ENCODE data around the gene EML2.

EML2 gene

DNA sequence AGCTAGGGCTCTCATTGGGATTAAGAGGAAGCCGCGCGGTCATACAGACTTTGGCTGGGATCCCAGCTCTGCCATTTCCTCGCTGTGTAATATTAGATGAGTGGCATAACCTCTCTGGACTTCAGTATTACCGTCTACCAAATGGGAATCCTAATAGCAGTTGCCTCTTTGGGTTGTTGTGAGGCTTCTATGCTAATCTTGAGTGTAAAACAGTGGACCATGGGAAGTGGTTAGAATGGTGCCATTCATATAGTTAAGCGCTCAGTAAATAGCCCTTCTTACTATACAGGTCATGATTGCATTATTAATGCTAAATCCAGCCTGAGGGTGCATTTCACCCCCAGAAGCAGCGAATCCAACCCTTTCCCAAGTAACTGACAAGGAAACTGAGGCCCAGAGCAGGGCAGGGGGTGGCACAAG lies 54.0 kb downstream of the EML2 start:
- TF ChIP-seq, protein P1, sequence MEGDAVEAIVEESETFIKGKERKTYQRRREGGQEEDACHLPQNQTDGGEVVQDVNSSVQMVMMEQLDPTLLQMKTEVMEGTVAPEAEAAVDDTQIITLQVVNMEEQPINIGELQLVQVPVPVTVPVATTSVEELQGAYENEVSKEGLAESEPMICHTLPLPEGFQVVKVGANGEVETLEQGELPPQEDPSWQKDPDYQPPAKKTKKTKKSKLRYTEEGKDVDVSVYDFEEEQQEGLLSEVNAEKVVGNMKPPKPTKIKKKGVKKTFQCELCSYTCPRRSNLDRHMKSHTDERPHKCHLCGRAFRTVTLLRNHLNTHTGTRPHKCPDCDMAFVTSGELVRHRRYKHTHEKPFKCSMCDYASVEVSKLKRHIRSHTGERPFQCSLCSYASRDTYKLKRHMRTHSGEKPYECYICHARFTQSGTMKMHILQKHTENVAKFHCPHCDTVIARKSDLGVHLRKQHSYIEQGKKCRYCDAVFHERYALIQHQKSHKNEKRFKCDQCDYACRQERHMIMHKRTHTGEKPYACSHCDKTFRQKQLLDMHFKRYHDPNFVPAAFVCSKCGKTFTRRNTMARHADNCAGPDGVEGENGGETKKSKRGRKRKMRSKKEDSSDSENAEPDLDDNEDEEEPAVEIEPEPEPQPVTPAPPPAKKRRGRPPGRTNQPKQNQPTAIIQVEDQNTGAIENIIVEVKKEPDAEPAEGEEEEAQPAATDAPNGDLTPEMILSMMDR (IDR thresholded peaks at IDR 0.05) = no peak

DNA sequence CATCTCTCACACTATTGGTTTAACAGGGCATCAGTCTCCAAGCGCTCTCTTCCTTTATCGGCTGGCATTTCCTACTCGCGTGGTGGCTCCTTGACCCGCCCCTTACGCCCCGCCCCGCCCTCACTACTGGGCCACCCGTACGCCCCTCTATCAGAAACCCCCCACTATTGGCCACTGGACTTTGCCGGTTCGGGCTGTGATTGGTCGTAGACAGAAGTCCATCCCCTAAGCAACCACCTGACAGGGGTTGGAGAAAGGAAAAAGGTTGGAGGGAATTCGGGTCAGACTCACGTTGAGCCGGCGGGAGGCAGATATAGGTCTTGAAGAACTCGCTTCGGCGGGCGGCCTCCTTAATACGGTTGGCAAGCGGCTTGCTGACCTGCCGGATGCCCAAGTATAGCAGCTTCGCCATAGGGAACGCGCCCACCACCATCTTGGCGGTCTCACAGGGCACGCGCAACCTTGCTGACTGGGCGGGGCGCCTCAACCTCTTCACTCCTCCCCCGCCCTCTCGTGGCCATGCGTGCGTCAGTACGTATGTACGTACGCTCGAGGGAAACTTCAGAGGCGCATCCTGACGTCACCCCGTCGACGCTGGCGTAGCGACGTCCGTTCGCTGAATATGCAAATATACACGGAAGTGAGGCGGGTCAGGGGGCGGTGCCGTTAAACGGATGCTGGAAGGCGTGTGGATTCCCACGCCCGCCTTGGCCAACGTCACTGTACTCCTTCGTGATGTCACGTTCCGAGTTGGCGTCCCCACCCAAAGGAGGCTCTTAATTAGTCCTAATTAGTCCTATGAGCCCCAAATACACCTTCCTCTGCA lies 54.7 kb downstream of the EML2 start, which contains the start of gene OPA3:
Gene OPA3 (minus strand): TSS at position 471 of the 826 bp plus-strand sequence. CDS start 38 bp downstream, at position 433.
- TF ChIP-seq, protein P1 (IDR thresholded peaks at IDR 0.05) = no peak

DNA sequence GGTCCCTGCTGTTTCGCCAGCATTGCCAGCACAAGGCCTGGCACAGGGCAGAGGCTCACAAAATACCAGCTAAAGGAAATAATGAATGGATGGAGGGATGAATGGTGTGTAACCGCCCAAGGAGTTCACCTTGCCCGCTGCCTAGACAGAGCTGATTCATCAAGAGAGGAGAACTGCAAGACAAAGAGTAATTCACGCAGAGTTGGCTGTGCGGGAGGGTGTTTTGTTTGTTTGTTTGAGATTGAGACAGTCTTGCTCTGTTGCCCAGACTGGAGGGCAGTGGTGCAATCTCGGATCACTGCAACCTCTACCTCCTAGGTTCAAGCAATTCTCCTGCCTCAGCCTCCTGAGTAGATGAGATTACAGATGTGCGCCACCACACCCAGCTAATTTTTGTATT lies 57.6 kb downstream of the EML2 start:
- TF ChIP-seq, protein P1 (IDR thresholded peaks at IDR 0.05) = no peak

DNA sequence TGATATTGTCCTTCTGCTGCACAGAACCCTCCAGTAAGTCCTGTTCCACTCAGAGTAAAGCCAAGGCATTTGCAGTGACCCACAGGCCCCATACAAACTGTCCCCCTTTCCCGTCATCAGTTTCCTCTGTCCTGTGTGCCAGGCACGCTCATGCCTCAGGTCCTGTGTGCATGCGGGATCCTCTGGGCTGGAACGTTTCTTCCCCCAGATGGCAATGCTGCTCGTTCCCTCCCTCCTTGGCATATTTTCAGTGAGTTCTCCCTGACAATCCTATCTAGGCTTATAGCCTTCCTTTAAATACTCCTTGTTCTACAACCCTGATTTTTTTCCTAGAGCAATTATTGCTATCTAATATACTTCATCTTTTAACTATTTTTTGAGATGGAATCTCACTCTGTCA lies 60.3 kb downstream of the EML2 start:
- TF ChIP-seq, protein P1 (IDR thresholded peaks at IDR 0.05) = no peak

DNA sequence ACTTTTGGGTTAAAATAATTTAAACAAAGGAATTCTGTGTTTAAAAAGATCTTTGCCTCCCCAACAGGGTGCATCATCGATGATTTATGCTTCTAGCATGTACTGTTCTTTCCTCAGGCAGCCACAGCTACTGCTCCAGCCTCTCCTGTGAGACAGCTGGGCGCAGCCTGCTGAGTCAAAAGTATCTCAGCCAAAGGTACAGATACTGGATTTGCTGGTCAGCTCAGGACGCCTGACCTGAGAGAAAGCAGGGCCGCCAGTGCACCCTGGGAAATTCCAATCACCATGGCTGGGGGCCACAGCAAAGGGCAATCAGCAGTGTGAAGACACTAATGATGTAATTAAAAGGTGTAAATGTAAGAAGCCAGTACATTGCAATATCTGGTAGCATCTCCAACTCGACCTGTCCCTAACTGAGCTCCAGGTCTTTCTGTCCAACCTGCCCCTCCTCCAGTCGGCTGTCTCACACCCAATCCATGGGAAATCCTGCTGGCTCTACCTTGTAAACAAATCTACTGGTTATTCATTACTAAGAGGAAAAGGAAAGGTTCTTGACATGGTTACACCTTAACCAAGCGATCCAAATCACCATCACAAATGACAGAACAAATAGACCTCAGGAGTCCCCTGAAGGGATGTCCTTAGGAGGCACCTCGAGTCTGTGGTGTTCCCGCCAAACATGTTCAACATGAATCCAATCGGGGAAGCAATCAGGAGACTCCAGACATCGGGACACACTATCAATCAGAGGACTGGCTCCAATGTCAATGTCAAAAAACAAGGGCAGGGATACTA lies 61.9 kb downstream of the EML2 start:
- TF ChIP-seq, protein P1 (IDR thresholded peaks at IDR 0.05) = no peak

DNA sequence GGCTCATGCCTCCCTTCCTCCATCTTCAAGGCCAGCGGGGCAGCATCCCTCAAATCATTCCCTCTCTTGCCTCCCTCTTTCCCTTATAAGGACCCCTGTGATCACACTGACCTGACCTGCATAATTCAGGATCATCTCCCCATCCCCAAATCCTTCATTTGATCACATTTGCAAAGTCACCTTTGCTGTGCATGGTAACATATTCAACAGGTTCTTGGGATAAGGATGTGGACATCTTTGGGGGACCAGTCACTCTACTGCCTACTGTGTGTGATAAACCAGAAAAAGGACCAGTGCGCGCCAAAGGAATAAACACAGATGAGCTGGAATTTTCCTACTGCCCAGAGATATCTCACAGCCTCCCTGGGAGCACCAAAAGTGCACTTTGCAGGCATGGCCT lies 62.5 kb downstream of the EML2 start:
- TF ChIP-seq, protein P1 (IDR thresholded peaks at IDR 0.05) = no peak

DNA sequence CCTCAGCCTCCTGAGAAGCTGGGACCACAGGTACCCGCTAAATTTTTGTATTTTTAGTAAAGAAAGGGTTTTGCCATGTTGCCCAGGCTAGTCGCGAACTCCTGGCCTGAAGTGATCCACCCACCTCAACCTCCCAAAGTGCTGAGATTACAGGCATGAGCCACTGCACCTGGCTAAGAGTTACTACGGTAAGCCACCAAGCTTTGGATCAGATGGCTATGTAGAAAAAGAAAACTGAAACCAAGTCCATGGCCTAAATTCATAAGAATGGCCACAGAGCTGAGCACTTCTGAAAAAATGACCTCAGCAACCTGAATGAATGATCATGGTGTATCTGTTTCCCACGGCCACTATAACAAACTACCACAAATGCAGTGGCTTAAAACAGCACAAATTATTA lies 64.0 kb downstream of the EML2 start:
- TF ChIP-seq, protein P1 (IDR thresholded peaks at IDR 0.05) = no peak

Data from LNCAP (cell line).